ENCODE measurements around the gene MMP11. TPM values are rescaled to one million over a fixed set of nuclear protein-coding genes. Genes with fewer than 3 reads are reported as not detected.

Gene MMP11
- total RNA-seq, 1 donor from 2014 or later: 28.8 TPM

DNA sequence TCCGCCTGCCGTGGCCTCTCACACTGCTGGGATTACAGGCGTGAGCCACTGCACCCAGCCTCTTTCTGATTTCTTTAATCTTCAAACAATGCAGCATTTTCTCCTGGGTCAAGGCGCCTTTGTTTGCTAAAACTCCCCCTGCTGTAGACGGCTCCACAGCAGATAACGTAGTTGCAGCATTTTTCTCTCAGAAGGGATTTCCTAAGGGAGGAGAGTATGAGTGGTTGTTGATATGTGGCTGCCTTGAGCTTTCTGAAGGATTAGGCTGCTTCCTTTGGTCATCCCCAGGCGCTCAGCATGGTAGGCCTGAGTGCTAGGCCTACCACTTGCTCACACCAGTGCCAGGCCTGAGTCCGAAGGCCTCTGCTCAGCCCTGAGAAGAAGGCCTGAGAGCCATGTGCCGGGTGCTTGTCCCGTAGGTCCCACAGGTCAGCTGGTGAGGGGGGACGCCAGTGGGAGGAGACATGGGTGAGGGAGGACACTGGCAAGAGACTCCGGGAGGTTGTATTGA, 32.2 kb downstream of the MMP11 start:
- Mint-ChIP-seq H3K27me3 (ENCODE audit: unreplicated experiment) (peaks cover 2% of the 10 kb centered on the region), H3K27ac (ENCODE audit: unreplicated experiment) (no peak overlapping the region), H3K4me3 (ENCODE audit: unreplicated experiment) (no peak overlapping the region), H3K4me1 (ENCODE audit: low read depth, unreplicated experiment) (peaks cover 17% of the 10 kb centered on the region), H3K9me3 (ENCODE audit: unreplicated experiment) (peaks cover 1% of the 10 kb centered on the region), H3K36me3 (ENCODE audit: unreplicated experiment) (peaks cover 11% of the 10 kb centered on the region)
- TF ChIP-seq, protein P1, sequence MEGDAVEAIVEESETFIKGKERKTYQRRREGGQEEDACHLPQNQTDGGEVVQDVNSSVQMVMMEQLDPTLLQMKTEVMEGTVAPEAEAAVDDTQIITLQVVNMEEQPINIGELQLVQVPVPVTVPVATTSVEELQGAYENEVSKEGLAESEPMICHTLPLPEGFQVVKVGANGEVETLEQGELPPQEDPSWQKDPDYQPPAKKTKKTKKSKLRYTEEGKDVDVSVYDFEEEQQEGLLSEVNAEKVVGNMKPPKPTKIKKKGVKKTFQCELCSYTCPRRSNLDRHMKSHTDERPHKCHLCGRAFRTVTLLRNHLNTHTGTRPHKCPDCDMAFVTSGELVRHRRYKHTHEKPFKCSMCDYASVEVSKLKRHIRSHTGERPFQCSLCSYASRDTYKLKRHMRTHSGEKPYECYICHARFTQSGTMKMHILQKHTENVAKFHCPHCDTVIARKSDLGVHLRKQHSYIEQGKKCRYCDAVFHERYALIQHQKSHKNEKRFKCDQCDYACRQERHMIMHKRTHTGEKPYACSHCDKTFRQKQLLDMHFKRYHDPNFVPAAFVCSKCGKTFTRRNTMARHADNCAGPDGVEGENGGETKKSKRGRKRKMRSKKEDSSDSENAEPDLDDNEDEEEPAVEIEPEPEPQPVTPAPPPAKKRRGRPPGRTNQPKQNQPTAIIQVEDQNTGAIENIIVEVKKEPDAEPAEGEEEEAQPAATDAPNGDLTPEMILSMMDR (IDR thresholded peaks at IDR 0.05; ENCODE audit: partially characterized antibody, unreplicated experiment): no peak
- no peak for DNase-seq

DNA sequence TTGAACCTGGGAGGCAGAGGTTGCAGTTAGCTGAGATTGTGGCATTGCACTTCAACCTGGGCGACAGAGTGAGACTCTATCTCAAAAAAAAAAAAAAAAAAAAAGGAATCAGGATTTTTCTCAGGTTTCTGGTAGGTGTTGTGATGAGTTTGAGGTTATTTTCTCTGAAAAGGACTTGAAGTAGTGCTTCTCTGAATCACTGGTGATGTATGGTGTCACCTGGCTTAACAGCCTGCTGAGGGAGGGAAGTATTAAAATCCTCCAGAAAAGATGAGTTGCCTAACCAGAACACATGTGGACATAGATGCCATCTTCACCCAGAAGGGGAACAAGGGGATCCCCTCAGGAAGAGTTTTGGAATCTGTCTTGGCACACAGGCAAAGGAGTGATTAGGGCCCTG, 34.2 kb downstream of the MMP11 start:
- Mint-ChIP-seq H3K36me3 (ENCODE audit: unreplicated experiment) (peaks cover 12% of the 10 kb centered on the region), H3K4me1 (ENCODE audit: low read depth, unreplicated experiment) (peaks cover 8% of the 10 kb centered on the region), H3K4me3 (ENCODE audit: unreplicated experiment) (no peak overlapping the region), H3K27me3 (ENCODE audit: unreplicated experiment) (no peaks in the 10 kb centered on the region), H3K27ac (ENCODE audit: unreplicated experiment) (no peak overlapping the region), H3K9me3 (ENCODE audit: unreplicated experiment) (peaks cover 1% of the 10 kb centered on the region)
- DNase-seq: no peak
- TF ChIP-seq, protein P1 (IDR thresholded peaks at IDR 0.05; ENCODE audit: partially characterized antibody, unreplicated experiment): no peak

DNA sequence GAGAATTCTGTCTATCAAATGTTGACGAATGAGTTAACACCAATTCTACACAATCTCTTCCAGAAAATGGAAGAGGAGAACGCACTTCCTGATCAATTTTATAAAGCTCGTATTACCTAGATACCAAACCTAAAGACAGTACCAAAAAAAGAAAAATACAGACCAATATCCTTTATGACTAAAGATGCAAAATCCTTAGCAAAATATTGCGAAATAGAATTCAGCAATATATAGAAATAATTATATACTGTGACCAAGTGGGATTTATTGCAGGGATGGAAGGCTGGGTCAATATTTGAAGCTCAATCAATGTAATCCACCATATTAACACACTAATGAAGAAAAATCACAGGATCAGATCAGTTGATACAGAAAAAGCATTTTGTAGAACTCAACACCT, 39.7 kb downstream of the MMP11 start:
- Mint-ChIP-seq H3K27ac (ENCODE audit: unreplicated experiment) (no peak overlapping the region), H3K4me1 (ENCODE audit: low read depth, unreplicated experiment) (peaks cover 18% of the 10 kb centered on the region), H3K9me3 (ENCODE audit: unreplicated experiment) (peaks cover 4% of the 10 kb centered on the region), H3K4me3 (ENCODE audit: unreplicated experiment) (no peak overlapping the region), H3K27me3 (ENCODE audit: unreplicated experiment) (peaks cover 5% of the 10 kb centered on the region), H3K36me3 (ENCODE audit: unreplicated experiment) (peaks cover 8% of the 10 kb centered on the region)
- no peak for DNase-seq
- TF ChIP-seq, protein P1 (IDR thresholded peaks at IDR 0.05; ENCODE audit: partially characterized antibody, unreplicated experiment): no peak

DNA sequence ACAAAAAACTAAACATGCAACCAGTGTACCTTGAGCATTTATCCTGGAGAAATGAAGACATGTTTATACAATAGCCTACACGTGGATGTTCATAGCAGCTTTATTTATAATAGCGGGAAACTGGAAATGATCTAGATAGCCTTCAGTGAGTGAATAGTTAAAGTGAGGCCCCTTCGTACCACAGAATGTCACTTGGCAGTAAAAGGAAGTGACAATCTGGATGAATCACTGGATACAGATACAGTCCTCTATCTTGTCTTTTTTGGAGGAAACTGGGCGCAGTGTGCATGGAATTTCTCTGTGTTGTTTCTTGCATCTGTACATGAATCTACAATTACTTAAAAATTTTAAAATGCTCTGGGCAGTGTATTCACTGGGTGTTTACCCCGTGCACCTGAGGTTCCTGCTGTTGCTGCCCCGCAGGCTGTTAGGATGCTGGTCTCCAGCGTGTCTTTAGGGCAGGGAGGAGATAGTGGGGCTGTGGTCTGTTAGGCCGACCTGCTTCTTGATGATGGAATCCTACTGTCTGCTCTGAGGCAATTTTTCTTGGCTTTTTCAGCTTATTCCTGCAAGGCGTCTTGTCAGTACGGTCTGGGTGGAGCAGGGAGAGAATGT, 43.0 kb downstream of the MMP11 start:
- TF ChIP-seq, protein P1 (IDR thresholded peaks at IDR 0.05; ENCODE audit: partially characterized antibody, unreplicated experiment): no peak
- peaks cover 6% of the 10 kb centered on the region for H3K27me3 Mint-ChIP-seq (ENCODE audit: unreplicated experiment)
- DNase-seq: no peak
- peaks cover 5% of the 10 kb centered on the region for H3K36me3 Mint-ChIP-seq (ENCODE audit: unreplicated experiment)
- H3K27ac Mint-ChIP-seq (ENCODE audit: unreplicated experiment): peak overlapping the region; percentile 95
- peaks cover 4% of the 10 kb centered on the region for H3K9me3 Mint-ChIP-seq (ENCODE audit: unreplicated experiment)
- peak overlapping the region; percentile 30 for H3K4me3 Mint-ChIP-seq (ENCODE audit: unreplicated experiment)
- peaks cover 24% of the 10 kb centered on the region for H3K4me1 Mint-ChIP-seq (ENCODE audit: low read depth, unreplicated experiment)

DNA sequence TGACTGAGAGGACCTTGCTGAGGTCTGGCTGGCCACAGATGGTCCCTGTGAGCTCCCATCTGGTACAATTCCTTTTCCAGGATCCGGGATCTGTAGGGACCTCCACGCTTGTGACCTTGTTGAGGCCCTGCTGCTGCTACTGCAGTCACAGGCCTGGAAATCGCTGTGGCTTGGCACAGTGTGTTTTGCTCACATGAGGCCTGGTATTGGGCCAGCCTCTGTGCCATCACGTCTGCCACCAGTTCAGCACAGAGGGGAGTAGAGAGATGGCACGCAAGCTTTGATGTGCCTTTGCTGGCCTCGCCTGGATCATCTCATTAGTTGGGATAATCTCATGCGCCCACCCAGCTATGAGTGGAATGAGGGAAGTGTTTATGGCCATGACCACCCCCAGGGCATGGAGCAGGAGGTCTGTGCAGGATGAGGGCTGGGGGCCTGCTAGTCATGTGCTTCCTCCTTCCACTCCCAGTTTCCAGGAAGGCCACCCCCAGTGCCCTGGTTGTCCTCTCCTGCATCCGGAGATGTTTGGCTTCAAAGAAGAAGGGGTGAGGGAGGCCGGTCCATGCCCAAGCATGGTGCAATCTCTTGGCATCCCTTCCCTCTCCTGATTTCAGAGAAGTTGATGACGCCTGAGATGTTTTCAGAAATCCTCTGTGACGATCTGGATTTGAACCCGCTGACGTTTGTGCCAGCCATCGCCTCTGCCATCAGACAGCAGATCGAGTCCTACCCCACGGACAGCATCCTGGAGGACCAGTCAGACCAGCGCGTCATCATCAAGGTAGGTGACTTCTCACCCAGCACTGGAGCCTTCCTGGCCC, 43.7 kb downstream of the MMP11 start:
- Mint-ChIP-seq H3K4me1 (ENCODE audit: low read depth, unreplicated experiment) (peaks cover 24% of the 10 kb centered on the region), H3K27ac (ENCODE audit: unreplicated experiment) (peak overlapping the region; percentile 95), H3K27me3 (ENCODE audit: unreplicated experiment) (peaks cover 6% of the 10 kb centered on the region), H3K4me3 (ENCODE audit: unreplicated experiment) (peak overlapping the region; percentile 30), H3K36me3 (ENCODE audit: unreplicated experiment) (no peaks in the 10 kb centered on the region), H3K9me3 (ENCODE audit: unreplicated experiment) (peaks cover 4% of the 10 kb centered on the region)
- peak; percentile 44 for DNase-seq
- TF ChIP-seq, protein P1 (IDR thresholded peaks at IDR 0.05; ENCODE audit: partially characterized antibody, unreplicated experiment): no peak

All from glutamatergic neuron (in vitro differentiated cells).